MM.1S (cell line): ENCODE data around the gene BPIFB3.

Experiments used
- DNase-seq: peaks from one replicate; pipeline ENCODE4 v3.0.0-alpha.2; 2015
- H2AFZ ChIP-seq: fragments of 300-600 bp; sonication (generic); 2 replicates; pipeline ENCODE4 v1.6.0; 2016; ENCODE audit warnings: antibody characterized with exemption, low read length
- H3F3A ChIP-seq: fragments of 300-600 bp; sonication (generic); 2 replicates; pipeline ENCODE4 v1.6.1; 2016; ENCODE audit warnings: mild to moderate bottlenecking, antibody characterized with exemption, low read length, moderate library complexity, mixed read lengths; ENCODE audit not compliant: insufficient read depth
- H3K27ac ChIP-seq: fragments of 300-600 bp; sonication (generic); 2 replicates; pipeline ENCODE4 v1.5.1; 2016; ENCODE audit warnings: mild to moderate bottlenecking, low read length
- H3K27me3 ChIP-seq: fragments of 300-600 bp; sonication (generic); replicated peaks from 2 replicates; pipeline ENCODE4 v1.6.0; 2016; ENCODE audit warnings: low read length; ENCODE audit not compliant: insufficient read depth
- H3K36me3 ChIP-seq: fragments of 300-600 bp; sonication (generic); replicated peaks from 2 replicates; pipeline ENCODE4 v1.6.1; 2016; ENCODE audit warnings: mild to moderate bottlenecking, low read length, mixed read lengths; ENCODE audit not compliant: insufficient read depth
- H3K4me1 ChIP-seq: fragments of 300-600 bp; sonication (generic); 2 replicates; pipeline ENCODE4 v1.6.1; 2016; ENCODE audit warnings: low read length, mixed read lengths
- H3K4me2 ChIP-seq: fragments of 300-600 bp; sonication (generic); 2 replicates; pipeline ENCODE4 v1.6.0; 2016; ENCODE audit warnings: low read depth, low read length
- H3K4me3 ChIP-seq: fragments of 300-600 bp; sonication (generic); 2 replicates; pipeline ENCODE4 v1.5.1; 2016; ENCODE audit warnings: low read length, mixed read lengths
- H3K79me2 ChIP-seq: fragments of 300-600 bp; sonication (generic); 2 replicates; pipeline ENCODE4 v1.6.1; 2016; ENCODE audit warnings: mixed run types, low read length, mixed read lengths
- H3K9ac ChIP-seq: fragments of 300-600 bp; sonication (generic); 2 replicates; pipeline ENCODE4 v1.6.1; 2016; ENCODE audit warnings: low read length, mixed read lengths
- H3K9me2 ChIP-seq: fragments of 300-600 bp; sonication (generic); replicated peaks from 2 replicates; pipeline ENCODE4 v1.6.1; 2016; ENCODE audit warnings: mild to moderate bottlenecking, low read length, mixed read lengths; ENCODE audit not compliant: insufficient read depth
- H3K9me3 ChIP-seq: fragments of 300-600 bp; sonication (generic); replicated peaks from 2 replicates; pipeline ENCODE4 v1.6.1; 2016; ENCODE audit warnings: mild to moderate bottlenecking, low read length, mixed read lengths; ENCODE audit not compliant: insufficient read depth
- H4K20me1 ChIP-seq: fragments of 300-600 bp; sonication (generic); 2 replicates; pipeline ENCODE4 v1.6.1; 2016; ENCODE audit warnings: mild to moderate bottlenecking, low read length, moderate library complexity, mixed read lengths; ENCODE audit not compliant: insufficient read depth
- EZH2 ChIP-seq: fragments of 300-600 bp; sonication (generic); optimal IDR thresholded peaks from 2 replicates; pipeline ENCODE3; 2017; ENCODE audit warnings: low read depth, mild to moderate bottlenecking, antibody characterized with exemption, low read length, mixed read lengths
- EZH2phosphoT487 ChIP-seq: fragments of 300-600 bp; sonication (generic); IDR thresholded peaks from 2 replicates; pipeline ENCODE4 v1.6.1; 2018; ENCODE audit warnings: antibody characterized with exemption, low read length
- TF ChIP-seq, protein P1 (sequence below): fragments of 300-600 bp; sonication (generic); IDR thresholded peaks from 2 replicates; pipeline ENCODE4 v1.5.1; 2016; ENCODE audit warnings: antibody characterized with exemption, low read length, mixed read lengths

Gene BPIFB3

DNA sequence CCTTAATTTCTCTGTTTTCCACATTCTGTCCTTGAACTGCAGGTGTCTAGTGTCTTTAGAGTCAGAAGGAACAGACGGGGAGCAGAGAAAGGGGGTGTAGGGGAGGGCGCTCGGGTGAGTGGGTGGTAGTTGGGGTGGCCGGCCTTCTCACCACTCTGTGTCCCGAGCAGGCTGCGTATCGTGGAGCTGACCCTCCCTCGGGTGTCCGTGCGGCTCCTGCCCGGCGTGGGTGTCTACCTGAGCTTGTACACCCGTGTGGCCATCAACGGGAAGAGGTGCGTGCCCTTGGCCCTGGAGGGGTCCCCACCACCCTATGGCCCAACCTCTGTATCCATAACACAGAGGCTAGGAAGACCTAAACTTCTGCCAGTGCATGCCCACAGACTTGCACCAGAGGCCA lies 31.0 kb downstream of the BPIFB3 start:
- H3F3A ChIP-seq: no peaks in the 10 kb centered on the region
- no peaks in the 10 kb centered on the region for H4K20me1 ChIP-seq
- no peak overlapping the region for H3K4me3 ChIP-seq
- DNase-seq: no peak
- H3K4me2 ChIP-seq: no peak overlapping the region
- no peak overlapping the region for H3K9ac ChIP-seq
- TF ChIP-seq EZH2phosphoT487: no peak
- TF ChIP-seq EZH2: no peak
- TF ChIP-seq, protein P1, sequence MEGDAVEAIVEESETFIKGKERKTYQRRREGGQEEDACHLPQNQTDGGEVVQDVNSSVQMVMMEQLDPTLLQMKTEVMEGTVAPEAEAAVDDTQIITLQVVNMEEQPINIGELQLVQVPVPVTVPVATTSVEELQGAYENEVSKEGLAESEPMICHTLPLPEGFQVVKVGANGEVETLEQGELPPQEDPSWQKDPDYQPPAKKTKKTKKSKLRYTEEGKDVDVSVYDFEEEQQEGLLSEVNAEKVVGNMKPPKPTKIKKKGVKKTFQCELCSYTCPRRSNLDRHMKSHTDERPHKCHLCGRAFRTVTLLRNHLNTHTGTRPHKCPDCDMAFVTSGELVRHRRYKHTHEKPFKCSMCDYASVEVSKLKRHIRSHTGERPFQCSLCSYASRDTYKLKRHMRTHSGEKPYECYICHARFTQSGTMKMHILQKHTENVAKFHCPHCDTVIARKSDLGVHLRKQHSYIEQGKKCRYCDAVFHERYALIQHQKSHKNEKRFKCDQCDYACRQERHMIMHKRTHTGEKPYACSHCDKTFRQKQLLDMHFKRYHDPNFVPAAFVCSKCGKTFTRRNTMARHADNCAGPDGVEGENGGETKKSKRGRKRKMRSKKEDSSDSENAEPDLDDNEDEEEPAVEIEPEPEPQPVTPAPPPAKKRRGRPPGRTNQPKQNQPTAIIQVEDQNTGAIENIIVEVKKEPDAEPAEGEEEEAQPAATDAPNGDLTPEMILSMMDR: no peak
- H3K36me3 ChIP-seq: no peaks in the 10 kb centered on the region
- no peak overlapping the region for H2AFZ ChIP-seq
- no peaks in the 10 kb centered on the region for H3K79me2 ChIP-seq
- no peaks in the 10 kb centered on the region for H3K4me1 ChIP-seq
- H3K27me3 ChIP-seq: peaks cover 59% of the 10 kb centered on the region
- H3K27ac ChIP-seq: no peak overlapping the region
- H3K9me3 ChIP-seq: no peaks in the 10 kb centered on the region
- H3K9me2 ChIP-seq: no peaks in the 10 kb centered on the region

DNA sequence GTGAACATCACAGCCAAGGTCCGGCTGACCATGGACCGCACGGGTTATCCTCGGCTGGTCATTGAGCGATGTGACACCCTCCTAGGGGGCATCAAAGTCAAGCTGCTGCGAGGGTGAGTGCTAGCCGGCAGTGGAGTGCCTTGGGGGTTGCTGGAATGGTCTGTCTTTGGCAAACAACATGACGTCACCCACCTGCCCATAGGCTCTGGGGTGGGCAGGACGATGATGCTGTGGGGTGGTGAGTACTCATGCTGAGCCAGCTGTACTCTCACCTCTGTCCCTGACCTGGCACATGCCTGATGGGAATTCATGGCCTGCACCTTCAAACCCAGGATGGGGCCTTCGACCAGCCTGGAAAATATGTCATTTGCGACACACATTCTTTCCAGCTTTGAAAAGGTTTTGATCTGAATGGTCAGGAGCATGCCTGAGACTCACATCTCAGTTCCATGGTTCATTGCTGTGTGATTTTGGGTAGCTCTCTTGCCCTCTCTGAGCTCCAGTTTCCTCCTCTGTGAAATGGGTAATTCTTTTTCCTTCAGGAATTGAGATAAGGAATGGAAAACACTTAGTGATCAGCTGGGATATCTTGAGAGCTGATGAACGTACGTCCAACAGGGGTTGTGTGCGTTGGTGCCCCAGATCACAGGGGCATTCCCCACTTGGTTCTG lies 32.5 kb downstream of the BPIFB3 start:
- no peaks in the 10 kb centered on the region for H3K9me3 ChIP-seq
- no peak overlapping the region for H3K4me2 ChIP-seq
- no peaks in the 10 kb centered on the region for H3K4me1 ChIP-seq
- no peaks in the 10 kb centered on the region for H3K9me2 ChIP-seq
- TF ChIP-seq, protein P1: no peak
- TF ChIP-seq EZH2phosphoT487 (no peak), EZH2 (no peak)
- DNase-seq: no peak
- no peaks in the 10 kb centered on the region for H3K36me3 ChIP-seq
- H3K79me2 ChIP-seq: no peaks in the 10 kb centered on the region
- H3K27ac ChIP-seq: no peak overlapping the region
- no peaks in the 10 kb centered on the region for H3F3A ChIP-seq
- no peak overlapping the region for H3K4me3 ChIP-seq
- no peaks in the 10 kb centered on the region for H4K20me1 ChIP-seq
- peaks cover 73% of the 10 kb centered on the region for H3K27me3 ChIP-seq
- no peak overlapping the region for H2AFZ ChIP-seq
- no peak overlapping the region for H3K9ac ChIP-seq

DNA sequence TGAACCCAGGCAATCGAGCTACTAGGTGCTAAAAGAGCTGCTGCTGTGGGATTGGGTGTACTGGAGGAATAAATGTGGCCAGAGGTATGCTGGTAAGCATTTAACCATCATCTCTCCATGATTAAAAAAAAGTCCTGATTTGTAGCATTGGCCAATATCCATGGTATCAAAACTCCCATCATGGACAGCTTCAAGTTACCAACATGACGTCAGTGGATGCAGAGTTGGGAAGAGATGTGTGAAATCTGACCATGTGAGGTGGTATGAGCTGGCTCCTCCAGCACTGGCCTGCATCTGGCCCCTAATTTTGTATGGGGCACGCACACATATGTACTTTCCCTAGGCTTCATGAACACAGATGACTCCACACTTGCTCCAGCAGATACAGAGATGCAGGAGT lies 37.4 kb downstream of the BPIFB3 start:
- H3K27ac ChIP-seq: no peak overlapping the region
- no peaks in the 10 kb centered on the region for H4K20me1 ChIP-seq
- DNase-seq: no peak
- no peaks in the 10 kb centered on the region for H3K36me3 ChIP-seq
- H3K9me3 ChIP-seq: no peaks in the 10 kb centered on the region
- no peaks in the 10 kb centered on the region for H3K4me1 ChIP-seq
- H3F3A ChIP-seq: no peaks in the 10 kb centered on the region
- H3K9ac ChIP-seq: no peak overlapping the region
- no peak overlapping the region for H3K4me2 ChIP-seq
- no peaks in the 10 kb centered on the region for H3K79me2 ChIP-seq
- peaks cover 59% of the 10 kb centered on the region for H3K27me3 ChIP-seq
- H2AFZ ChIP-seq: no peak overlapping the region
- H3K9me2 ChIP-seq: no peaks in the 10 kb centered on the region
- H3K4me3 ChIP-seq: no peak overlapping the region
- TF ChIP-seq, protein P1: no peak
- TF ChIP-seq EZH2: no peak
- TF ChIP-seq EZH2phosphoT487: no peak
